ENCODE measurements around the gene LSR.

Gene LSR

DNA sequence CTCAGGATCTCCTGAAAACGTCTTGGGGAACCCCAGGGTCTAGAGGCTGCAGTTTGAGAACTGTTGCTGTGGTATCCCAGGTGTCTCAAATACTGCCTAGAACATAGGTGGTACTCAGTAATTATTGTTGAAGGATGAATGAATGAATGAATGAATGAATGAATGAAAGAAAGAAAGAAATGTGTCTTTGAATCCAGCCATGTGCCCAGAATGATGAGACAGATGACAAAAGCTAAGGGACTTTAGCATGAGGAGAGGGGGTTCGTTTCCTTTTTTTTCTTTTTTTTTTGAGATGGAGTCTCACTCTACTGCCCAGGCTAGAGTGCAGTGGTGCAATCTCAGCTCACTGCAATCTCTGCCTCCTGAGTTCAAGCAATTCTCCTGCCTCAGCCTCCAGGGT is 7.8 kb downstream of the LSR start:
- TF ChIP-seq CEBPB (IDR thresholded peaks at IDR 0.05) (no peak), EP300 (IDR thresholded peaks at IDR 0.05; ENCODE audit: borderline replicate concordance) (no peak), FOXM1 (IDR thresholded peaks at IDR 0.05; ENCODE audit: borderline replicate concordance, low read depth) (no peak), TAF1 (IDR thresholded peaks at IDR 0.05; ENCODE audit: low read depth) (no peak), EGR1 (IDR thresholded peaks at IDR 0.05) (no peak), RAD21 (IDR thresholded peaks at IDR 0.05; ENCODE audit: low read depth) (no peak), YY1 (IDR thresholded peaks at IDR 0.05; ENCODE audit: low read depth) (no peak), TCF12 (IDR thresholded peaks at IDR 0.05; ENCODE audit: low read depth) (no peak), TEAD4 (IDR thresholded peaks at IDR 0.05) (no peak), NFIC (IDR thresholded peaks at IDR 0.05) (no peak), ZBTB7A (IDR thresholded peaks at IDR 0.05; ENCODE audit: low read depth) (no peak), CREB1 (IDR thresholded peaks at IDR 0.05; ENCODE audit: low read depth) (no peak)
- TF ChIP-seq, protein P1, sequence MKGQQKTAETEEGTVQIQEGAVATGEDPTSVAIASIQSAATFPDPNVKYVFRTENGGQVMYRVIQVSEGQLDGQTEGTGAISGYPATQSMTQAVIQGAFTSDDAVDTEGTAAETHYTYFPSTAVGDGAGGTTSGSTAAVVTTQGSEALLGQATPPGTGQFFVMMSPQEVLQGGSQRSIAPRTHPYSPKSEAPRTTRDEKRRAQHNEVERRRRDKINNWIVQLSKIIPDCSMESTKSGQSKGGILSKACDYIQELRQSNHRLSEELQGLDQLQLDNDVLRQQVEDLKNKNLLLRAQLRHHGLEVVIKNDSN (IDR thresholded peaks at IDR 0.05) = no peak
- TF ChIP-seq, protein P2, sequence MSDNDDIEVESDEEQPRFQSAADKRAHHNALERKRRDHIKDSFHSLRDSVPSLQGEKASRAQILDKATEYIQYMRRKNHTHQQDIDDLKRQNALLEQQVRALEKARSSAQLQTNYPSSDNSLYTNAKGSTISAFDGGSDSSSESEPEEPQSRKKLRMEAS (IDR thresholded peaks at IDR 0.05) = no peak
- TF ChIP-seq, protein P3, sequence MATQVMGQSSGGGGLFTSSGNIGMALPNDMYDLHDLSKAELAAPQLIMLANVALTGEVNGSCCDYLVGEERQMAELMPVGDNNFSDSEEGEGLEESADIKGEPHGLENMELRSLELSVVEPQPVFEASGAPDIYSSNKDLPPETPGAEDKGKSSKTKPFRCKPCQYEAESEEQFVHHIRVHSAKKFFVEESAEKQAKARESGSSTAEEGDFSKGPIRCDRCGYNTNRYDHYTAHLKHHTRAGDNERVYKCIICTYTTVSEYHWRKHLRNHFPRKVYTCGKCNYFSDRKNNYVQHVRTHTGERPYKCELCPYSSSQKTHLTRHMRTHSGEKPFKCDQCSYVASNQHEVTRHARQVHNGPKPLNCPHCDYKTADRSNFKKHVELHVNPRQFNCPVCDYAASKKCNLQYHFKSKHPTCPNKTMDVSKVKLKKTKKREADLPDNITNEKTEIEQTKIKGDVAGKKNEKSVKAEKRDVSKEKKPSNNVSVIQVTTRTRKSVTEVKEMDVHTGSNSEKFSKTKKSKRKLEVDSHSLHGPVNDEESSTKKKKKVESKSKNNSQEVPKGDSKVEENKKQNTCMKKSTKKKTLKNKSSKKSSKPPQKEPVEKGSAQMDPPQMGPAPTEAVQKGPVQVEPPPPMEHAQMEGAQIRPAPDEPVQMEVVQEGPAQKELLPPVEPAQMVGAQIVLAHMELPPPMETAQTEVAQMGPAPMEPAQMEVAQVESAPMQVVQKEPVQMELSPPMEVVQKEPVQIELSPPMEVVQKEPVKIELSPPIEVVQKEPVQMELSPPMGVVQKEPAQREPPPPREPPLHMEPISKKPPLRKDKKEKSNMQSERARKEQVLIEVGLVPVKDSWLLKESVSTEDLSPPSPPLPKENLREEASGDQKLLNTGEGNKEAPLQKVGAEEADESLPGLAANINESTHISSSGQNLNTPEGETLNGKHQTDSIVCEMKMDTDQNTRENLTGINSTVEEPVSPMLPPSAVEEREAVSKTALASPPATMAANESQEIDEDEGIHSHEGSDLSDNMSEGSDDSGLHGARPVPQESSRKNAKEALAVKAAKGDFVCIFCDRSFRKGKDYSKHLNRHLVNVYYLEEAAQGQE (IDR thresholded peaks at IDR 0.05; ENCODE audit: low read depth) = no peak

DNA sequence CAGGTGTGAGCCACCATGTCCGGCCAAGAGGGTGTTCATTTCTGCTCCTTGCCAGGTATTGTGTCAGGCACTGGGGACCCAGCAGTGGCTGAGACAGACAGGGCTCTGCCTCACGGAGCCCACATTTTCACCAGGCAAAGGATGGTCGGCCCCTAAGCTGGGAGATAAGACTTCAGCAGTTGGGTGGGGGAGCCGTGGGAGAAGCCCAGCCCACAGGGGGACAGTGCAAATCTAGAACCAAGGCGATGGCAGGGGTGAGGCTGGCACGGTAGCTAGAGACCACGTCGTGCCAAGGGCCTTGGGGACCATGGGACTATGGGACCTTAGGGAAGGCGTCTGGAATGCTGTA is 8.3 kb downstream of the LSR start:
- TF ChIP-seq EP300 (IDR thresholded peaks at IDR 0.05; ENCODE audit: borderline replicate concordance) (no peak), FOXM1 (IDR thresholded peaks at IDR 0.05; ENCODE audit: borderline replicate concordance, low read depth) (no peak), TCF12 (IDR thresholded peaks at IDR 0.05; ENCODE audit: low read depth) (no peak), TAF1 (IDR thresholded peaks at IDR 0.05; ENCODE audit: low read depth) (no peak), CREB1 (IDR thresholded peaks at IDR 0.05; ENCODE audit: low read depth) (no peak), ZBTB7A (IDR thresholded peaks at IDR 0.05; ENCODE audit: low read depth) (no peak), CEBPB (IDR thresholded peaks at IDR 0.05) (no peak), NFIC (IDR thresholded peaks at IDR 0.05) (no peak), RAD21 (IDR thresholded peaks at IDR 0.05; ENCODE audit: low read depth) (no peak), YY1 (IDR thresholded peaks at IDR 0.05; ENCODE audit: low read depth) (no peak), TEAD4 (IDR thresholded peaks at IDR 0.05) (no peak), EGR1 (IDR thresholded peaks at IDR 0.05) (no peak)
- TF ChIP-seq, protein P3 (IDR thresholded peaks at IDR 0.05; ENCODE audit: low read depth) = no peak
- TF ChIP-seq, protein P2 (IDR thresholded peaks at IDR 0.05) = no peak
- TF ChIP-seq, protein P1 (IDR thresholded peaks at IDR 0.05) = no peak

DNA sequence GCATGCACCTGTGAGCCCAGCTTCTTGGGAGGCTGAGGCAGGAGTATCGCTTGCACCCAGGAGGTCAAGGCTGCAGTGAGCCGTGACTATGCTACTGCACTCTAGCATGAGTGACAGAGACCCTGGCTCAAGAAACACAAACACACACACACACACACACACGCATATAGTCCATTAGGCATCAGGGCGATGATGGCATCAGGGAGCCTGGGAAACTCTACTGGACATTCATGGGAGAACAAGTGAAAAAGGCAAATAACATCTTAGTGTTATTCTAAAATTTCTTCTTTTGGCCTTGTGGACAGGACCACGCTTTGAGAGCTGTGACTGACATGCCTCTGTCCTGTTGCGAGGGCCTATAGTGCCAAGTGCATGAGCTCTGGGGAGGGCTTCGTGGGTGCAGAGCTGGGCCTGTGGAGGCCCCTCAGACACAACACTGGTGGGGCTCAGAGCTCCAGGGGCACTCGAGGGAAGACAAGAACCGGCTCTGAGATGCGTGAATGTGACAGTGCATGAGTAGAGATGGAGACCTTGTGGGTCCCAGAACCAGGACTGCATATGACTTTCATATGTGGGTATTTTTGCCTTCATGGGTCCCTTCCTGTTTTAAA is 12.0 kb downstream of the LSR start:
- TF ChIP-seq ZBTB7A (IDR thresholded peaks at IDR 0.05; ENCODE audit: low read depth) (no peak), RAD21 (IDR thresholded peaks at IDR 0.05; ENCODE audit: low read depth) (no peak)

DNA sequence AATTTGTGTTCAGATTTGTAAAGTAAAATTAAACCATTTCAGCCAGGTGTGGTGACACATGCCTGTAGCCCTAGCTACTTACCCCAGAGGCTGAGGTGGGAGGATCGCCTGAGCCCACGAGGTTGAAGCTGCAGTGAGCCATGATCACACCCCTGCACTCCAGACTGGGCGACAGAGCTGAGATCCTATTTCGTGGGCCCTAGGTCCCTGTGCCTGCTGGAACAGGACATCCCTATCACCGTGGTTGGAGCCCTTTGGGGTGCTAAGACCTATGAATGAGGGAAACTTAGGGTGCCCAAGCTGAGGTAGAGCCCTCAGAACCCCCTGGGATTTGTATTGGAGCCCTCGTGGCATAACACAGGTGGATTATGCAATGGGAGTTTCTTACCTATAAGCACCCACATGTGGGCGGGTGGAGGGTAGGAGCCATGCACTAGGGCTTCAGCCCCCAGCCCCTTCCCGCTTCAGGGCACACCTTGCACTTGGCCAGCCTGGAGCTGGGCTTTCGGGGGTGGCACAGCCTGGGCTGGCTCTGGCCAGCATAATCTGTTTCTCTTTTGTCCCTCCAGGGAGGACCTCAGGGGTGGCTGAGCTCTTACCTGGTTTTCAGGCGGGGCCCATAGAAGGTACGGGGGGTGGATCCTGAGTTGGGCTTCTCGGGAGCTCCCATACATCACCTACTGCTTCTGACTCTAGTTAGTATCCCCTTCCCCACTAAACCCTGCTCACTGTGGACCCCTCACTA is 12.7 kb downstream of the LSR start:
- no peak for TF ChIP-seq EGR1 (IDR thresholded peaks at IDR 0.05)
- TF ChIP-seq YY1 (IDR thresholded peaks at IDR 0.05; ENCODE audit: low read depth) = no peak
- no peak for TF ChIP-seq FOXM1 (IDR thresholded peaks at IDR 0.05; ENCODE audit: borderline replicate concordance, low read depth)
- no peak for TF ChIP-seq NFIC (IDR thresholded peaks at IDR 0.05)
- TF ChIP-seq, protein P3 (IDR thresholded peaks at IDR 0.05; ENCODE audit: low read depth) = no peak
- no peak for TF ChIP-seq ZBTB7A (IDR thresholded peaks at IDR 0.05; ENCODE audit: low read depth)
- TF ChIP-seq TEAD4 (IDR thresholded peaks at IDR 0.05) = no peak
- no peak for TF ChIP-seq RAD21 (IDR thresholded peaks at IDR 0.05; ENCODE audit: low read depth)
- no peak for TF ChIP-seq EP300 (IDR thresholded peaks at IDR 0.05; ENCODE audit: borderline replicate concordance)
- TF ChIP-seq TCF12 (IDR thresholded peaks at IDR 0.05; ENCODE audit: low read depth) = no peak
- TF ChIP-seq, protein P1 (IDR thresholded peaks at IDR 0.05) = no peak
- TF ChIP-seq, protein P2 (IDR thresholded peaks at IDR 0.05) = no peak
- TF ChIP-seq TAF1 (IDR thresholded peaks at IDR 0.05; ENCODE audit: low read depth) = no peak
- no peak for TF ChIP-seq CEBPB (IDR thresholded peaks at IDR 0.05)
- TF ChIP-seq CREB1 (IDR thresholded peaks at IDR 0.05; ENCODE audit: low read depth) = no peak
